NB4 (cell line): ENCODE results near the gene VPS8.
A peak's percentile ranks its signal among the peaks of the same experiment; 100 is the strongest.

Source experiments
- DNase-seq: peaks from one replicate; pipeline ENCODE4 v3.0.0; 2010; ENCODE audit warnings: low read depth
- H3K4me3 ChIP-seq: one replicate; pipeline ENCODE4 v1.5.1; 2011; ENCODE audit warnings: mild to moderate bottlenecking, low read depth, low read length, moderate library complexity
- MAX ChIP-seq: IDR thresholded peaks from 2 replicates; pipeline ENCODE4 v1.6.1; 2011; ENCODE audit warnings: low read depth, low read length
- MYC ChIP-seq: IDR thresholded peaks from 2 replicates; pipeline ENCODE4 v1.6.1; 2011; ENCODE audit warnings: low read depth, low read length
- POLR2A ChIP-seq: IDR thresholded peaks from 2 replicates; pipeline ENCODE4 v1.6.1; 2011; ENCODE audit warnings: mild to moderate bottlenecking; ENCODE audit not compliant: insufficient read length; ENCODE audit errors: extremely low read depth
- TF ChIP-seq, protein P1 (sequence below): IDR thresholded peaks from one replicate; pipeline ENCODE4 v1.5.1; 2012; ENCODE audit warnings: low read depth, low read length

Gene VPS8

DNA sequence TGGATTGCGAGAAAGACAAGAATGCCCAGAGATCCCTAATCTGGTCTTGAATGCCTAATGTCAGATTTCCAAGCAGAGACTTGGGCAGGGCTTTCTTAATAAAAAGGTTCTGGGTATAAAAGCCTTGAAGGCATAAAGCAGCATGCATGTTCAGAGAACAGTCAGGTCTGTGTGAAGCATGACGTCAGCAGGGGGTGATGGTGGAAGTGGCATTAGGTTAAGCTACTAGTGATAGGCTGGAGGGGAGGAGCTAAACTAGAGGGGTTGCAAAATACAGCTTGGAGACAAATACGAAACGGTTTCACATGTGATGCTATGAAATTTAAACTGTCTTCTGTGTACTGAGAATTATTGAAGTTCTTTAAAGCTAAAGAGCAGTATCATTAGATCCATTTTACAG lies 125.6 kb downstream of the VPS8 start:
- no peak for TF ChIP-seq MAX
- TF ChIP-seq, protein P1, sequence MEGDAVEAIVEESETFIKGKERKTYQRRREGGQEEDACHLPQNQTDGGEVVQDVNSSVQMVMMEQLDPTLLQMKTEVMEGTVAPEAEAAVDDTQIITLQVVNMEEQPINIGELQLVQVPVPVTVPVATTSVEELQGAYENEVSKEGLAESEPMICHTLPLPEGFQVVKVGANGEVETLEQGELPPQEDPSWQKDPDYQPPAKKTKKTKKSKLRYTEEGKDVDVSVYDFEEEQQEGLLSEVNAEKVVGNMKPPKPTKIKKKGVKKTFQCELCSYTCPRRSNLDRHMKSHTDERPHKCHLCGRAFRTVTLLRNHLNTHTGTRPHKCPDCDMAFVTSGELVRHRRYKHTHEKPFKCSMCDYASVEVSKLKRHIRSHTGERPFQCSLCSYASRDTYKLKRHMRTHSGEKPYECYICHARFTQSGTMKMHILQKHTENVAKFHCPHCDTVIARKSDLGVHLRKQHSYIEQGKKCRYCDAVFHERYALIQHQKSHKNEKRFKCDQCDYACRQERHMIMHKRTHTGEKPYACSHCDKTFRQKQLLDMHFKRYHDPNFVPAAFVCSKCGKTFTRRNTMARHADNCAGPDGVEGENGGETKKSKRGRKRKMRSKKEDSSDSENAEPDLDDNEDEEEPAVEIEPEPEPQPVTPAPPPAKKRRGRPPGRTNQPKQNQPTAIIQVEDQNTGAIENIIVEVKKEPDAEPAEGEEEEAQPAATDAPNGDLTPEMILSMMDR: no peak
- no peak overlapping the region for H3K4me3 ChIP-seq
- DNase-seq: peak; percentile 17

- H3K4me3 ChIP-seq: no peak overlapping the region
- DNase-seq: no peak
- TF ChIP-seq MYC (no peak), POLR2A (no peak), MAX (no peak)
- TF ChIP-seq, protein P1: no peak
Observed at GRCh38 chr3:184941408-184941807, 129.4 kb downstream of the VPS8 start.

DNA sequence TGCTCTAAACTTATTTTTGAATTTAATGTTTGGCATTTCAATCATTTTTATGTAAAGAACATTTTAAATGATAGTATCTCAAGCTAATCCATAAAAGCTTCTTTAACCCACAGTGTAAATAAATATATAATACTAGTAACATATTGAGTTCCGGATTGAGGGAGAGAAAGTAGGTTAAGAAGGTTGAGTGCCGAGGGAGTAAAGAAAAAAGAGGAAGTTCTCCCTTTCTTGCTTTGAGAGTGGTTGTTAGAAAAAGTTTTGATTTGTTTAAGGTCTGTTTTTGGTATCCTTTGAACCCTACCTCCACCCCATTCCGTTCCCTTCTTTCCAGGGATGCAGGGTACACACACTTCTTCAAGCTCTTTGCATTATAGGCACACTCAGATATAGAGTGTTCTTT lies 130.8 kb downstream of the VPS8 start:
- TF ChIP-seq POLR2A: no peak
- no peak for TF ChIP-seq MYC
- TF ChIP-seq, protein P1: no peak
- TF ChIP-seq MAX: no peak
- H3K4me3 ChIP-seq: no peak overlapping the region
- peak; percentile 6 for DNase-seq

DNA sequence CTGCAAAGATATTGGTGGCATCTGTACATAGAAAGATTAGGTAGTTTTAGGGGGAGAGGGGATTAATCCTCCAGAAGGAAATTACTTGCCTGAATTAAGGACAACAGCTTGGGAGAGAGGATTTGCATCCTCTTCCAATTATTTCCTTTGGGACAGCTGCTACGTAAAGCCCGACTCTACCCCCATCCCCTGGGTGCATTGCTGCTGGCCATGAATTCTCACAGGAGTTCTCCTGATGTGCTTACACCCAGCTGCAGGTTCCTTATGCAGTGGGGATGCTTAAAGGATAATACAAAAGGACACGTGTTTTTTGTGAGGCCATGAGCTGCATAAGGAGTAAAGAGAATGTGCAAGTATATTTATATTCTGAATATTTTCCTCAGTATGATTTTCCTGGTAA lies 132.3 kb downstream of the VPS8 start:
- DNase-seq: no peak
- TF ChIP-seq MYC (no peak), POLR2A (no peak)

DNA sequence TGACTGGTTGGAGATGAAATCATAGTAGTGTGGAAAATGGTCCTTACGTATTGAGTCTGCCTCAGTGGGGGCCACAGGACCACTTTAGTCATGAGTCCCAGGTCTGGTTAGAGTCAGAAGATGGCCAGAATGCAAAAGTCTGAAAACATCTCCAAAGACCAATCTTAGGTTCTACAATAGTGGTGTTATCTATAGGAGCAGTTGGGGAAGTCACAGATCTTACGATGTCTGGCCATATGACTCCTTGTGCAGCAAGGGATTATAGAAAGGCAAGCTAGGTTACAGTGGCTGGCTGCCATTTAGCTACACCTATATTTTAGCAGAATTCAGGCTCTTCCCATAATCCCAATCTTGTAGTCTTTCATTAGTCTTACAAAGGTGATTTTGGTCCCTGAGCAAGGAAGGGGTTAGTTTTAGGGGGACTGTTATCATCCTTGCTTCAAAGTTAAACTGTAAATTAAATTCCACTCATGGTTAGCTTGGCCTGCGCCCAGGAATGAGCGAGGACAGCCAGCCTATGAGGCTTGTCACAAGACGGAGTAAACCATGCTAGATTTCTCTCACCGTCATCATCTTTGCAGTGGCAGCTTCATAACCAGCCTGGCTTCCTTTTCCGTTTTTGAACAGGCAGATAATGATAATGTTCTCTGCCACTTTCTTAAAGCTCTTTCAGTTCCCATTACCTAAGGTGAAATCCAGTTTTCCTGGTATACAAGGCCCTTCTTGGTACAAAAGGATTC lies 134.1 kb downstream of the VPS8 start:
- no peak for DNase-seq
- H3K4me3 ChIP-seq: no peak overlapping the region
- TF ChIP-seq MYC (no peak), MAX (no peak), POLR2A (no peak)
- TF ChIP-seq, protein P1: no peak

More for the DNA sequence above, 132.3 kb downstream of the VPS8 start:
- H3K4me3 ChIP-seq: no peak overlapping the region

GRCh38 chr3:184946917-184947316 lies 135.0 kb downstream of the VPS8 start:
- H3K4me3 ChIP-seq: no peak overlapping the region

More at GRCh38 chr3:184946917-184947316, 135.0 kb downstream of the VPS8 start:
- no peak for DNase-seq
- TF ChIP-seq, protein P1: no peak
- TF ChIP-seq MYC (no peak), POLR2A (no peak), MAX (no peak)
